SJCRH30 (cell line): ENCODE results near the gene C1orf105. TPM values are rescaled to one million over a fixed set of nuclear protein-coding genes. Genes with fewer than 3 reads are reported as not detected.
"Not testable (repeated sequence)": the region's sequence is repeated elsewhere in the genome, so short reads cannot be mapped to it uniquely, and the experiment has no call there.

Source experiments
- DNase-seq, 2 experiments: peaks; one replicate each; pipeline ENCODE4 v3.0.0-alpha.2; 2015 to 2020
- H3K27ac ChIP-seq: fragments of 250-450 bp; sonication (Bioruptor Pico); 2 replicates; pipeline ENCODE4 v1.5.1; 2020; ENCODE audit warnings: mild to moderate bottlenecking, moderate library complexity
- H3K27me3 ChIP-seq: fragments of 250-450 bp; sonication (Bioruptor Pico); 2 replicates; pipeline ENCODE4 v1.5.1; 2020; ENCODE audit warnings: mild to moderate bottlenecking, moderate library complexity
- H3K36me3 ChIP-seq: fragments of 250-450 bp; sonication (Bioruptor Pico); 2 replicates; pipeline ENCODE4 v1.5.1; 2020; ENCODE audit warnings: mild to moderate bottlenecking, moderate library complexity
- H3K4me1 ChIP-seq: fragments of 250-450 bp; sonication (Bioruptor Pico); 2 replicates; pipeline ENCODE4 v1.5.1; 2020; ENCODE audit warnings: mild to moderate bottlenecking, moderate library complexity
- H3K4me3 ChIP-seq: fragments of 250-450 bp; sonication (Bioruptor Pico); 2 replicates; pipeline ENCODE4 v1.5.1; 2020; ENCODE audit warnings: mild to moderate bottlenecking, moderate library complexity
- H3K9me3 ChIP-seq: fragments of 250-450 bp; sonication (Bioruptor Pico); replicated peaks from 2 replicates; pipeline ENCODE4 v1.5.1; 2020; ENCODE audit warnings: mild to moderate bottlenecking, moderate library complexity
- total RNA-seq: library from RNA; depleted of rRNA; stranded (reverse); fragments of >200 nt; shearing (Covaris generic); gene quantifications from 2 replicates; pipeline ENCODE4 v1.2.3, GENCODE V29; 2014

Gene C1orf105
- total RNA-seq, 1 experiment from 2014 or later, result 21.0 TPM

DNA sequence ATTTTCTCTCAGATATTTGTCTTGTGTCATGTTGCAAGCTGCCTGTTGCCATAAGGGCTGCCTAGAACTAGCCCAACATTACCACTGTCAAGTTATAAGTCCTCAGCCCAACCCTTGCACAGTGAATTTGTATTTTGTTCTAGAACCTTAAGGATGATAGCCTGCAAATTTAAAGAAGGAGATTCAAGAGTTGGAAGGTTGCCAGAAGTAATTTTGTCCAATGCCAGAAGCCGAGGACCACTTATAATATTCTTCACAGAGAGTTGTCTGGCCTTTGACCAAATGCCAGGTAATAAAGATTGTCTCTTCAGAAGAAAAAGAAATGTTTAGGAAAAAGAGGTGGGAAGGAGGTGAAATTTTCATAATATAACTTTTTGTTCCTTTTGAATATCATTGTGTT, 71.9 kb downstream of the C1orf105 start:
- no peak for DNase-seq
- peaks cover 7% of the 10 kb centered on the region for H3K4me1 ChIP-seq
- H3K4me3 ChIP-seq, result no peak overlapping the region
- no peak overlapping the region for H3K27ac ChIP-seq
- no peaks in the 10 kb centered on the region for H3K36me3 ChIP-seq
- H3K27me3 ChIP-seq, result no peaks in the 10 kb centered on the region
- H3K9me3 ChIP-seq, result no peaks in the 10 kb centered on the region

DNA sequence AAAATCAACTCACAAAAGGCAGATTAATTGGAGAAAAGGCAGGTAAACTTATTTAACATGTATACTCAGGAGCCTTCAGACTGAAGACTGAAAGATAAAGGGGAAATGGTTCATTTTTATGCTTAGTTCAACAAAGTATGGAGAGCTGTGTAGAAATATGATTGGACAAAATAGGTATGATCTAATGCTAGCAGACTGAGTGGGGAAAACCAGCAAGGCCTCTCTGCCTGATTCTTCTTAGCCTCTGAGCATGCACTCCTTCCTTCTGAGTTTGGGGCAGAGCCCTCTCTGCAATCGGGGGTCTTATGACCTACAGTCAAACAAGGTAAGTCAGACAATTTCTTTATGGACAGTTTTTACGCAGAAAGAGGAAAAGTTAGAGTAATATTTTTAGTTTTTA, 73.7 kb downstream of the C1orf105 start:
- no peak for DNase-seq
- Histone ChIP-seq H3K27me3 (no peaks in the 10 kb centered on the region), H3K27ac (no peak overlapping the region), H3K36me3 (no peaks in the 10 kb centered on the region), H3K4me1 (peaks cover 9% of the 10 kb centered on the region), H3K4me3 (no peak overlapping the region), H3K9me3 (no peaks in the 10 kb centered on the region)

DNA sequence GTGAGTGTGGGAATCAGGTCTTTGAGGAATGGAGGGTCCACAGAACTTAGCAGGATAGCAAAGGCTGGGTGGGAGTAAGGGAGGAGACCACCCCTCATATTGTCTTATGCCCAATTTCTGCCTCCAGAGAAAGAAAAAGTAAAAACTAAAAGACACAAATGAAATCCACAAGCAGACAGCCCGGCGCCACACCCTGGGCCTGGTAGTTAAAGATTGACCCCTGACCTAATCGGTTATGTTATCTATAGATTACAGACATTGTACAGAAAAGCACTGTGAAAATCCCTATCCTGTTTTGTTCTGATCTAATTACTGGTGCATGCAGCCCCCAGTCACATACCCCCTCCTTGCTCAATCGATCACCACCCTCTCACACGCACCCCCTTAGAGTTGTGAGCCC, 75.6 kb downstream of the C1orf105 start:
- not testable (repeated sequence) for H3K27ac ChIP-seq, H3K27me3 ChIP-seq, H3K4me1 ChIP-seq, H3K36me3 ChIP-seq, DNase-seq, H3K4me3 ChIP-seq, H3K9me3 ChIP-seq

DNA sequence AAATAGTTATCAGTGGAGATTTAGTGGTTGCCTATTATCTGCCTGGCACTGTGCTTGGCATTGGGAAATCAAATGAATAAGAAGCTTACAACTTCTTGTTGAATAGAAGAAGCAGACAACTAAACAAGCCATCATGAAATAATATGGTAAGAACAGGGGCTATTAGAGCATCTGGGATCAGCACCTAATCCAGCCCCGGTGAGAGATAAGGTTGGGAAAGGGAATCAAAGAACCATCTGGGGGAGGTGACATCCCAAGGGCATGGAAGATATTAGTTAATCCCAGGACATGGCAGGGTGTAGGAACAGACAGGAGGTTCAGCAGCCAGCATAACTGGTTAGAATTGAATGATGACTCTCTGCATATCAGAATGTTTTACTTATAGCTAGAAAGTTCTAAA, 76.2 kb downstream of the C1orf105 start:
- no peak overlapping the region for H3K27ac ChIP-seq
- no peaks in the 10 kb centered on the region for H3K27me3 ChIP-seq
- no peaks in the 10 kb centered on the region for H3K36me3 ChIP-seq
- no peak for DNase-seq
- H3K9me3 ChIP-seq, result no peaks in the 10 kb centered on the region
- H3K4me1 ChIP-seq, result peaks cover 11% of the 10 kb centered on the region
- peak overlapping the region; percentile 23; the same call in 1 of the 2 replicates for H3K4me3 ChIP-seq

DNA sequence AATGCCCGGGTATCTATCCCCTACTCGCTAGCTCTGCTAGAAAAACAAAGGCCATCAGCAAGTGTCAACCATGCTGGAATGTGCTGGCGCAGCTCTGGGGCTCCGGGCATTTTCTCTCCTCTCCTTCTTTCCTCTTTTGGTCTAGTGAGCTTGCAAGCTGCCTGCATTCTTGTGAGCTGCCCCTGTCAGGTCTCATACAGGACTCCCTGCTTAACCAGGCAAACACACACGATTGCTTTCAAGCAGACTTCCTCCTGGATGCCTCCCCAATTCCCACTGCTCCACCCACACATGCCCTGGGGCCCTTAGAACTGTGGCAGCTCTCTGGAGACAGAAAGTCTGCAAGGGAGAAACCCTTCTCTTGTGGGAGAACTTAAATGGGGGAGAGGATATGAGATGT, 76.7 kb downstream of the C1orf105 start:
- H3K9me3 ChIP-seq, result no peaks in the 10 kb centered on the region
- H3K27me3 ChIP-seq, result no peaks in the 10 kb centered on the region
- H3K36me3 ChIP-seq, result no peaks in the 10 kb centered on the region
- peaks cover 13% of the 10 kb centered on the region for H3K4me1 ChIP-seq
- H3K4me3 ChIP-seq, result peak overlapping the region; percentile 23
- H3K27ac ChIP-seq, result no peak overlapping the region
- DNase-seq, result peak; percentile 78 to 81

DNA sequence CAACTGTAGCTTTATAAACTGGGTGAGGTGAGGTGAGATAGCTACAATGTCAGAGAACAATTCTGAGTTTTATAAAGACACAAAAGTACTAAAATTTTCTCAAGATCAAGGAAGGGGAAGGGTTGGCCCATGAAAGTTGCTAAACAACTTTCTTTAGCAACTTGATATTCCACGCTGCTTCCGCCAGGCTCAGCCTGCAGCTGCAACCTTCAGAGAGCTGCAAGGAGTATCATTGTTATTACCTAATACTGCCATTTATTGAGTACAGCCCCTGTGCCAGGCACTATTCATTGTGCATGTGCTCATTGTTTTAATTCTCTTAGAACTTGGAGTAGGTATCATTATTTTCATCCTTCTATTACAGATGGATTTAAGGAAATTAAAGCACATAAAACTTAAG, 78.4 kb downstream of the C1orf105 start:
- H3K9me3 ChIP-seq, result no peaks in the 10 kb centered on the region
- no peaks in the 10 kb centered on the region for H3K36me3 ChIP-seq
- no peak for DNase-seq

DNA sequence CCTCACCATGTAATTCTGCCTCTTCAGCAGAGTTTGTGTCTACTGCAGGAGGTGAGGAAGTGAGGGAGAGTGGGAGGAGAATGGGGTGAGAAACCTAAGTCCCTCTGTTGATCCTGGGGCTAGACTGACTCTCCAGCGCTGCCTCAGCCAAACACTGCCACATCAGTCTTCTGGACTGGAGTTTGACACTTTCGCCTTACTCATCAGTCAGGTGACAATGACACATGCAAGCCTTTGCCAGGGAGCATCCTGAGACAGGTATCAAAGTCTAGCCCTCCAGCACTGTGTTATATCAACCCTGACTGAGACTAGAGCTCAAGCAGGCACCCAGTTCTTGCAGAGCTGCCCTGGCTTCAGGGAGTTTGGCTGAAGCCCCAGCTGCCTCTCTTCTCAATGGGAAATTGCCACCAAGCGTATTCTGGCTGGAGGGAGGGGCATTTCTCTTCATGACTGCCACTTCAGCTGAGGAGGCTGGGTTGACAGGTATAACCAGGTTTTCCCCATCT, 79.2 kb downstream of the C1orf105 start:
- H3K4me1 ChIP-seq, result peaks cover 13% of the 10 kb centered on the region
- no peaks in the 10 kb centered on the region for H3K36me3 ChIP-seq
- no peak overlapping the region for H3K27ac ChIP-seq
- DNase-seq, result no peak
- H3K27me3 ChIP-seq, result no peaks in the 10 kb centered on the region
- H3K9me3 ChIP-seq, result no peaks in the 10 kb centered on the region
- H3K4me3 ChIP-seq, result no peak overlapping the region

More for the DNA sequence above, 78.4 kb downstream of the C1orf105 start:
- Histone ChIP-seq H3K4me1 (peaks cover 13% of the 10 kb centered on the region), H3K27ac (no peak overlapping the region), H3K4me3 (no peak overlapping the region), H3K27me3 (no peaks in the 10 kb centered on the region)

DNA sequence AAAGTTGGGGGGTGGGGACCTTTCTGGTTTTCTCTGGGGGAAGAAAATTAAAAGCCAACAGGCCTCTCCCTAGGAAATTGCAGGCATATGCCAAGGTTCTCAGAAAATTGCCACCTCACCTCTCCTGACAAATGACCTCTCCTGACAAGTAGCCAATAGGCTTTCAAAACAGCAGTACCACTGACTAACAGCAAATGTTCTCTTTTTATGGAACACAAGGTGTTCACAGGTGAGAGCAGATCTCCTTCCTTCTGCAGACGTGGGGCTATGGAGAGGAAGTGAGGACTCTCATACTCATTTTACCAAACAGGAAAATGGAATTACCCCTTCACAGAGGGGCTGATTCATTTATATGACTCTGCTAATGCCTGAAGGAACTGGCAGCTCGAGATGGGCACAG, 79.7 kb downstream of the C1orf105 start:
- Histone ChIP-seq H3K27ac (no peak overlapping the region), H3K4me1 (peaks cover 13% of the 10 kb centered on the region), H3K36me3 (no peaks in the 10 kb centered on the region), H3K9me3 (no peaks in the 10 kb centered on the region), H3K4me3 (no peak overlapping the region), H3K27me3 (no peaks in the 10 kb centered on the region)
- no peak for DNase-seq

DNA sequence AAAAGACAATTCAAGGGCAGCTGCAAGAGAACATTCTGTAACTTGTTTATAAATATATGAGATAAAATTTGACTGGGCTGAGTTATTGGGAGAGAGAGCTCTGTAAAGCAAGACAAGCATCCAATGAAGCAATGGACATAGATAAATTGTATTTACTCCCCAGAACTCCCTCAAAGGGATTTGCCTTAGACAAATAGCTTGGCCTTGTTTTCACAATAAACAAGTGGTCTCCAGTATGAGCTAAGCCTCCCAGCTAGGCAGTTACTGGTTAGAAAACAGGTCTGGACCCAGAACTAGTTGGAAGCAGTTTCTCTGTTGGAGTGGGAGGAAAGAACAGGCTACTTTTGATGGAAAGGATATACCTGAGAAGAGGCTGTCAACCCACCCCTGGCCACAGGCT, 87.3 kb downstream of the C1orf105 start:
- Histone ChIP-seq H3K36me3 (no peaks in the 10 kb centered on the region), H3K4me3 (no peak overlapping the region), H3K9me3 (no peaks in the 10 kb centered on the region), H3K4me1 (no peaks in the 10 kb centered on the region), H3K27me3 (no peaks in the 10 kb centered on the region), H3K27ac (no peak overlapping the region)
- no peak for DNase-seq

DNA sequence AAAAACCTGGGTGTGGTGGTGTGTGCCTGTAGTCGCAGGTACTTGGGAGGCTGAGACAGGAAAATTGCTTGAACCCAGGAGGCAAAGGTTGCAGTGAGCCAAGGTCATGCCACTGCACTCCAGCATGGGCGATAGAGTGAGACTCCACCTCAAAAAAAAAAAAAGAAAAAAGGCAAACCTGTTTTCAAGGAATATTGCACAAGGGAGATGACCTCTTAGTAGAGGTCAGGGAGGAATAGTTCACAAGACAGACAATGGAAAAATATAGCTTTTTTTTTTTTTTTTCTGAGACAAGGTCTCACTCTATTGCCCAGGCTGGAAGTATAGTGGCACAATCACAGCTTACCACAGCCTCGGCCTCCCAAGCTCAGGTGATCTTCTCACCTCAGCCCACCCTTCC, 90.0 kb downstream of the C1orf105 start:
- Histone ChIP-seq H3K9me3 (no peaks in the 10 kb centered on the region; the same call in 1 of the 2 replicates), H3K36me3 (no peaks in the 10 kb centered on the region), H3K4me1 (peaks cover 4% of the 10 kb centered on the region; the same call in 1 of the 2 replicates), H3K27me3 (no peaks in the 10 kb centered on the region), H3K4me3 (no peak overlapping the region), H3K27ac (no peak overlapping the region)
- DNase-seq, result no peak

DNA sequence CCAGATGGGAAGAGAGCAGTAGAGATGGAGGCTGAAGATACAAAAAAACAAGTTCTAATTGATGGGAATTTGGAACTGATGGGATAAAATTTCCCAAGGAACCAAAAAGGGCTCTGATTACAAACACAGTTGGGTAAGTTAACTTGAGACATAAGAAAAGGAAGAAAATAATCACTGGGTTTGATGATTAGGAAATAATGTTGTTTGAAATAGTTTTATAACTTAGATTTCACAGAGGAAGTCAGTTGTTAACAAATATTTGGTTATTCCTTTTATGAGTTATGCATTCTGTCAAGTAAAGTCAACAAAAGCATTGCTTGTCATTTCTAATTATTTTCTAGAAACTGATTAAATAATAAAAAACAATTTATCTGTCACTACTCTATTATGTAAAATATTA, 92.1 kb downstream of the C1orf105 start:
- no peaks in the 10 kb centered on the region for H3K27me3 ChIP-seq
- H3K9me3 ChIP-seq, result no peaks in the 10 kb centered on the region; the same call in 1 of the 2 replicates
- H3K4me3 ChIP-seq, result no peak overlapping the region
- peaks cover 4% of the 10 kb centered on the region; the same call in 1 of the 2 replicates for H3K4me1 ChIP-seq
- DNase-seq, result no peak
- H3K27ac ChIP-seq, result no peak overlapping the region
- H3K36me3 ChIP-seq, result no peaks in the 10 kb centered on the region

DNA sequence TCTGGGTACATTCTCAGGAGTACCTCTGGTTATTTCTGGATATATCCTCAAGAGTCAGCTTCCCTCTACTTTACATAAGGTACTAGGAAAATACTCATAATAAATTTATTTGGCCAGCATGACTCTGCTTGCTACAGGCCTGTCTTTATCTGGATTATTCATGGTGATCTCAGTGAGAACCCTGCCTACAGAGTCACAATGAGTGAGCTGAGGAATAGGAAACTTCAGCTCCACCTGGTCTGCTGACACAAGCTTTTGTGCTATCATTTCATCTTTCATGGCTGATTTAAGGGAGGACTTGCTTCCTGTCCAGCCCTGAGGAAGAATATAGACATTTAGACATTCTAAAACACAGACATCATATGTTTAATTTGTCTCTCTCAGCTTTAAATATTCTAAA, 93.0 kb downstream of the C1orf105 start:
- H3K27ac ChIP-seq, result no peak overlapping the region
- H3K27me3 ChIP-seq, result no peaks in the 10 kb centered on the region
- peaks cover 4% of the 10 kb centered on the region; the same call in 1 of the 2 replicates for H3K4me1 ChIP-seq
- peak in 1 of 2 experiments; percentile 44 for DNase-seq
- no peak overlapping the region for H3K4me3 ChIP-seq
- H3K9me3 ChIP-seq, result no peaks in the 10 kb centered on the region; the same call in 1 of the 2 replicates
- H3K36me3 ChIP-seq, result no peaks in the 10 kb centered on the region

DNA sequence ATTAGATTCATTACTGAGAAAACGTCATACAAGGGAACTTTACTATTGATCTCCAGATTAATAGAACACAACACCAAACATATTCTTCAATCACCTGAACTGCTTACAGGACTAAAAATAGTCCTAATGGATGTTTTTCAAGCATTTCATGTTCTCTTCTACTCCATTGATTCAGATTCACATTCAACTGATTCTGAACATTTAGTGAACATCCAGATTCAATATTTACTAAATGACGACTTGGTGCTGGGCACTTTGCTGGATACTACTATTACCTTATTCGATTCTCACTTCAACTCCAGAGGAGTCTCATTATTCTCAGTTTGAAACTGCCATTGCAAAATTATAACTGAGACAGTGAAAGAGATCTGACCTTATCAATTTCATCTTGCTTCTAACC, 93.6 kb downstream of the C1orf105 start:
- no peak for DNase-seq
- H3K4me3 ChIP-seq, result no peak overlapping the region
- no peaks in the 10 kb centered on the region for H3K27me3 ChIP-seq

DNA sequence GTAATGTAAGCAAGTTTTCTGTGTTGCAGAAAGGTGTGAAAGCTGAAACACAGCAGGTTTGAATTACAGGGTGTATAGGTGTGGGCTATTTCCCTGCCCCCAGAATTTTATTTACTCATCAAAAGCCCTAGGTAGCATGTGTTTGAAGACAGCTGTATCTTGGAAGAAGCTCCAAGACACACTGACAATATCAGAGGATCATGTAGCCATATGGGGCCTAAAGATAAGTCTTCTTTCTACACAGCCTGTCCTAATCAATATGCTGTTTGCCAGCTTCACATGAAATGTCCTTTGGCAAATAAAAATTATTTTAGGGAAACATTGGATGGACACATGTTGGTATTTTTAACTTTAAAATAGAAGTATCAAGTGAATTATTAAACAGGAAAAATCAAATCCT, 95.0 kb downstream of the C1orf105 start:
- H3K27ac ChIP-seq, result no peak overlapping the region
- H3K9me3 ChIP-seq, result no peaks in the 10 kb centered on the region; the same call in 1 of the 2 replicates
- DNase-seq, result no peak
- H3K27me3 ChIP-seq, result no peaks in the 10 kb centered on the region
- H3K36me3 ChIP-seq, result no peaks in the 10 kb centered on the region
- no peak overlapping the region for H3K4me3 ChIP-seq
- peaks cover 4% of the 10 kb centered on the region; the same call in 1 of the 2 replicates for H3K4me1 ChIP-seq

More for the DNA sequence above, 93.6 kb downstream of the C1orf105 start:
- Histone ChIP-seq H3K9me3 (no peaks in the 10 kb centered on the region; the same call in 1 of the 2 replicates), H3K27ac (no peak overlapping the region), H3K4me1 (peaks cover 4% of the 10 kb centered on the region; the same call in 1 of the 2 replicates), H3K36me3 (no peaks in the 10 kb centered on the region)

DNA sequence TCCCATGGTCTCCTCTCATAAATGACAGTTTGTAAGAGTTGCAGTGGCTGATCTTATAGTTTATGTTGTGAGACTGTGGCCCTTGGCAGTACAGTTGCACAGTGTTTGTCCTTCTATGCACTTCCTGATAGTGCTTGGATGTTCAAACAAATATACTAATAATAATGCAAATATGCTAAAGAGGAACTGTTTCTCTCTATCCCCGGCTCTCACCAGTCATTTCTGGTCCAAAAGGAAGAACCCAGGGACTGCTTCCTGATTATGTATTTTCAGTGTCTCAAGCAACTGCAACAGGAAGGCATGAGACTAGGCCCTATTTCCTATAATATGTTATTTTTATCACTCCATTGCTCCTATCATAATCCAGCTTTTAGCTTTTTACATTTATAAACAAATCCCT, 95.4 kb downstream of the C1orf105 start:
- Histone ChIP-seq H3K4me1 (peaks cover 4% of the 10 kb centered on the region; the same call in 1 of the 2 replicates), H3K4me3 (no peak overlapping the region)

DNA sequence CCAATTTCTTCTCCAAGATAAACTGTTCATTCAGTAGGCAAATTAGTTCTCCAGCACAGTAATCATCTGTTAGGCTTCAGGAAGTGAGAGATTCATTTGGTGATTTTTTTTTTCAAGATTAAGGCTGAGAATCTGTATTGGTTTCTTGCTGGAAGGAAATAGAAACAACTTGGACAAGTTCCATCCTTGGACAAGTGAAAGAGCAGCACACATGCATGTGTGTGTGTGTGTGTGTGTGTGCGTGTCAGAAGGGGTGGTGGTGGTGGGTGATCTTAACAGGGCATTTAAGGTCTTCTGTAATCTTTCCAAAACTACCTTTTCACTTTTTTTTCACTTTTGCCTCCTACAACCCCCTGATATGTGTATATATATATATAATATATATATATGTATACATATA, 96.6 kb downstream of the C1orf105 start:
- Histone ChIP-seq H3K9me3 (no peaks in the 10 kb centered on the region; the same call in 1 of the 2 replicates), H3K27ac (no peak overlapping the region), H3K4me3 (no peak overlapping the region), H3K4me1 (peaks cover 4% of the 10 kb centered on the region; the same call in 1 of the 2 replicates), H3K36me3 (no peaks in the 10 kb centered on the region), H3K27me3 (no peaks in the 10 kb centered on the region)
- DNase-seq, result no peak

More for the DNA sequence above, 95.4 kb downstream of the C1orf105 start:
- H3K9me3 ChIP-seq, result no peaks in the 10 kb centered on the region; the same call in 1 of the 2 replicates
- DNase-seq, result no peak
- H3K27ac ChIP-seq, result no peak overlapping the region
- H3K27me3 ChIP-seq, result no peaks in the 10 kb centered on the region
- H3K36me3 ChIP-seq, result no peaks in the 10 kb centered on the region
